HepG2 (cell line): Measurements from ENCODE around the gene TEKT3. TPM values are rescaled to one million over a fixed set of nuclear protein-coding genes. Genes with fewer than 3 reads are reported as not detected.

Source experiments
- ATAC-seq: fragments of 200-7000 bp; cut with Tn5 transposase; 3 replicates; pipeline ENCODE4 v1.9.1; 2020; ENCODE audit warnings: mild to moderate bottlenecking, moderate library complexity
- BruUV-seq: library from RNA; stranded (reverse); fragments of 400-500 nt; replicated peaks from 2 replicates; lab custom pipeline; 2021; lab: Mats Ljungman, UMichigan
- CTCF ChIA-PET: fragments of 300-600 bp; formaldehyde crosslinking; extraction: SDS; loops from one replicate; lab custom pipeline; 2021; ENCODE audit warnings: low total read pairs, inconsistent platforms, low intra/inter-chr PET ratio; lab: Yijun Ruan, JAX
- POLR2A ChIA-PET: fragments of 350-600 bp; sonication (Branson Sonifier 250); formaldehyde crosslinking; loops from one replicate; lab custom pipeline; 2020; ENCODE audit warnings: antibody characterized with exemption, inconsistent platforms; lab: Yijun Ruan, JAX
- DNase-seq: peaks from one replicate; pipeline ENCODE4 v3.0.0-alpha.2; 2015; ENCODE audit warnings: low spot score
- FAIRE-seq: peaks from 3 replicates; lab custom pipeline; 2011; peaks lifted over from hg19 to GRCh38; lab: Jason Lieb, UNC
- H2AFZ ChIP-seq: one replicate; pipeline ENCODE4 v1.6.1; 2011; ENCODE audit warnings: low read length, inconsistent platforms
- H3K27ac ChIP-seq: fragments of 300-600 bp; 3 replicates; pipeline ENCODE4 v1.8.0; 2011; ENCODE audit warnings: mixed run types, mild to moderate bottlenecking, mixed read lengths, low read length, inconsistent platforms; ENCODE audit not compliant: insufficient read depth; ENCODE audit errors: extremely low read length
- H3K27me3 ChIP-seq, 2 experiments: fragments of 200-600 bp in 1 of 2; 2 replicates in 1 of 2; 3 replicates in 1 of 2; pipeline versions ENCODE4 v1.6.0 to v1.8.0; 2011; ENCODE audit warnings: low read length in 2 of 2, mild to moderate bottlenecking in 2 of 2, moderate library complexity in 2 of 2, inconsistent platforms in 1 of 2; ENCODE audit not compliant: insufficient read depth in 2 of 2, control insufficient read depth in 1 of 2
- H3K36me3 ChIP-seq, 2 experiments: fragments of 200-600 bp in 1 of 2; replicated peaks in 1 of 2; 2 replicates in 1 of 2; 3 replicates in 1 of 2; pipeline versions ENCODE4 v1.5.1 to v1.8.0; 2011; ENCODE audit warnings: low read length in 2 of 2, inconsistent platforms in 1 of 2; ENCODE audit not compliant: insufficient read depth in 2 of 2, control insufficient read depth in 1 of 2
- H3K4me1 ChIP-seq: 2 replicates; pipeline ENCODE4 v1.5.1; 2012; ENCODE audit warnings: low read length, inconsistent platforms; ENCODE audit not compliant: insufficient read depth
- H3K4me2 ChIP-seq: 2 replicates; pipeline ENCODE4 v1.6.0; 2011; ENCODE audit warnings: low read depth, low read length, inconsistent platforms
- H3K4me3 ChIP-seq, 3 experiments: fragments of 200-600 bp in 1 of 3; sonication (generic), shearing (Covaris generic) in 1 of 3; replicated peaks in 1 of 3; 2 replicates each; pipeline ENCODE4 v1.5.1; 2011 to 2016; ENCODE audit warnings: low read length in 3 of 3, inconsistent platforms in 2 of 3, low read depth in 2 of 3, mild to moderate bottlenecking in 2 of 3, control low read depth in 1 of 3, mixed read lengths in 1 of 3; ENCODE audit not compliant: insufficient read depth in 1 of 3
- H3K79me2 ChIP-seq: one replicate; pipeline ENCODE4 v1.6.1; 2011; ENCODE audit warnings: low read length, inconsistent platforms; ENCODE audit not compliant: insufficient read depth
- H3K9ac ChIP-seq: 2 replicates; pipeline ENCODE4 v1.6.0; 2011; ENCODE audit warnings: mild to moderate bottlenecking, low read depth, low read length, inconsistent platforms; ENCODE audit not compliant: insufficient read depth
- H3K9me3 ChIP-seq: 2 replicates; pipeline ENCODE4 v1.5.1; 2012; ENCODE audit warnings: mild to moderate bottlenecking, low read length
- H4K20me1 ChIP-seq: 2 replicates; pipeline ENCODE4 v1.6.0; 2011; ENCODE audit warnings: inconsistent platforms, mild to moderate bottlenecking, low read length, moderate library complexity; ENCODE audit not compliant: insufficient read depth
- DNMT3B ChIP-seq: conservative IDR thresholded peaks from 2 replicates; pipeline ENCODE4 v1.6.1; 2016; ENCODE audit warnings: missing biosample characterization, control low read depth
- EED ChIP-seq: sonication (generic); formaldehyde crosslinking; IDR thresholded peaks from 2 replicates; pipeline ENCODE4 v1.5.0; 2020; ENCODE audit warnings: mild to moderate bottlenecking, missing genetic modification reagents
- ETS1 ChIP-seq: sonication (generic); formaldehyde crosslinking; IDR thresholded peaks from 2 replicates; pipeline ENCODE4 v1.4.0; 2020; ENCODE audit warnings: missing genetic modification reagents
- HNF4G ChIP-seq, 2 experiments: sonication (generic) in 1 of 2; formaldehyde crosslinking in 1 of 2; IDR thresholded peaks; 2 replicates each; pipeline versions ENCODE4 v1.4.0 to v1.6.1; 2011 to 2020; ENCODE audit warnings: borderline replicate concordance in 2 of 2, low read depth in 2 of 2, mild to moderate bottlenecking in 2 of 2, low read length in 1 of 2, missing genetic modification reagents in 1 of 2, moderate library complexity in 1 of 2
- MIER2 ChIP-seq: IDR thresholded peaks from 2 replicates; pipeline ENCODE4 v1.6.1; 2016; ENCODE audit warnings: missing biosample characterization, missing genetic modification reagents
- SNRNP70 ChIP-seq: fragments of 200-400 bp; formaldehyde crosslinking; IDR thresholded peaks from 2 replicates; pipeline ENCODE4 v1.6.1; 2017; ENCODE audit warnings: mild to moderate bottlenecking, low read depth, low read length, moderate library complexity
- TBL1XR1 ChIP-seq: fragments of 150-350 bp; IDR thresholded peaks from 2 replicates; pipeline ENCODE4 v1.6.1; 2014; ENCODE audit warnings: borderline replicate concordance, low read length; ENCODE audit not compliant: partially characterized antibody
- ZNF558 ChIP-seq: sonication (generic); formaldehyde crosslinking; IDR thresholded peaks from 2 replicates; pipeline ENCODE4 v1.9.0; 2022; ENCODE audit warnings: mild to moderate bottlenecking, missing genetic modification reagents, borderline replicate concordance
- ZNF580 ChIP-seq: IDR thresholded peaks from 2 replicates; pipeline ENCODE4 v1.6.1; 2016; ENCODE audit warnings: low read depth, borderline replicate concordance
- ZNF639 ChIP-seq: conservative IDR thresholded peaks from 2 replicates; pipeline ENCODE4 v1.6.1; 2018; ENCODE audit warnings: missing genetic modification reagents
- WGBS: methylation state at CpG from one replicate; pipeline ENCODE4 v1.1.6; 2017; ENCODE audit warnings: low lambda C conversion rate; 5-methylcytosine and 5-hydroxymethylcytosine counted together
- in situ Hi-C: cut with HindIII; loops from 2 replicates; pipeline ENCODE4 v1.10.0; 2017; ENCODE audit warnings: low pct_unique_long_range_greater_than_20kb; ENCODE audit not compliant: extremely low pct_ligation_motif_present
- intact Hi-C: fragments of 100-400 bp; cut with micrococcal nuclease; formaldehyde crosslinking; loops from one replicate; pipeline ENCODE4 v1.10.0; 2022; ENCODE audit not compliant: unreplicated experiment
- polyA plus RNA-seq, 8 experiments: library from polyadenylated mRNA; depleted of rRNA in 3 of 8; stranded (reverse) in 7 of 8; unstranded in 1 of 8; fragments of >200 nt; fragmentation: Illumina TruSeq in 4 of 8; extraction: Trizol in 4 of 8; gene quantifications; 2 replicates each; pipeline versions ENCODE4 v1.2.1 to v1.2.3, GENCODE V29; 2011 to 2016; ENCODE audit warnings: low read depth in 4 of 8, missing spikeins in 1 of 8, mixed read lengths in 1 of 8; ENCODE audit not compliant: insufficient read depth in 1 of 8
- total RNA-seq, 5 experiments: library from RNA; depleted of rRNA; stranded (reverse); fragments of >200 nt; fragmentation: Illumina TruSeq; extraction: Trizol; gene quantifications; 2 replicates each; pipeline ENCODE4 v1.2.3, GENCODE V29; 2016; ENCODE audit warnings: low read depth in 1 of 5
- TF ChIP-seq, protein P1 (sequence below), 2 experiments: fragments of 450-650 bp in 1 of 2; sonication (generic) in 1 of 2; formaldehyde crosslinking; IDR thresholded peaks; 2 replicates each; pipeline versions ENCODE4 v1.5.0 to v1.8.0; 2020 to 2022; ENCODE audit warnings: mild to moderate bottlenecking in 1 of 2, missing genetic modification reagents in 1 of 2
- TF ChIP-seq, protein P2 (sequence below): sonication (generic); formaldehyde crosslinking; IDR thresholded peaks from 2 replicates; pipeline ENCODE4 v1.5.1; 2020; ENCODE audit warnings: missing genetic modification reagents, mild to moderate bottlenecking, borderline replicate concordance

Gene TEKT3
- total and polyA plus RNA-seq, 2 of the 13 experiments (the other 11 are each of a cell fraction or from before 2014, with no cell fraction given), result 0.58 to 0.82 TPM

DNA sequence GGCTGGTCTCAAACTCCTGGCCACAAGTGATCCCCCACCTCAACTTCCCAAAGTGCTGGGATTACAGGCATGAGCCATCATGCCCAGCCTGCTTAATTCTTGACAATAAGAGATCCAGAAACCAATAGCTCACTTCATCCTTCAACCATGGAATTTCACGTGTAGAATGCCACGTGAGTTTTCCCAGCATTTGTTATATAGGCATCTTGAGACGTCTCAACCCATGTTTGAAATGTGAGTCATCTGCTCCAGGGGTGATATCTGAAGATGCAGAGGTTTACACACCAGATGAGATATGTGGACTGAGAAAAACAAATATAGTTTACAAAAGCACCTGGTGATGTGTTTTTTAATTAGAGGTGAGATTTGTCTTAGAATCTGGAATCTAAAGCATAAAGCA lies 7.1 kb downstream of the TEKT3 start:
- Histone ChIP-seq H4K20me1 (no peaks in the 10 kb centered on the region), H3K36me3 (no peaks in the 10 kb centered on the region), H3K4me1 (no peaks in the 10 kb centered on the region), H3K4me3 (no peak overlapping the region), H3K9ac (no peak overlapping the region), H2AFZ (no peak overlapping the region), H3K27ac (no peak overlapping the region), H3K27me3 (peaks cover 0 to 1% of the 10 kb centered on the region in 2 experiments; a peak in 1 of 5 replicates), H3K9me3 (no peaks in the 10 kb centered on the region), H3K79me2 (no peaks in the 10 kb centered on the region), H3K4me2 (no peak overlapping the region)
- TF ChIP-seq EED (CRISPR knock-in tag) (no peak), MIER2 (CRISPR knock-in tag) (no peak), ETS1 (CRISPR knock-in tag) (no peak)
- ATAC-seq, result no peak
- no peak for DNase-seq
- ChIA-PET POLR2A (no interaction called here), CTCF (no interaction called here)
- in situ Hi-C loops (no loop called here), intact Hi-C loops (no loop called here)
- BruUV-seq, result no TSS peak
- 10% methylated on average over 3 of the region's 3 CpGs for WGBS
- no peak for FAIRE-seq

- in situ Hi-C loops, result no loop called here
- FAIRE-seq (no peak), DNase-seq (no peak), ATAC-seq (no peak)
- Histone ChIP-seq H2AFZ (no peak overlapping the region), H3K27me3 (peaks cover 0 to 1% of the 10 kb centered on the region in 2 experiments; a peak in 1 of 5 replicates), H3K27ac (no peak overlapping the region), H3K36me3 (no peaks in the 10 kb centered on the region), H3K79me2 (no peaks in the 10 kb centered on the region), H3K9ac (no peak overlapping the region), H3K4me2 (no peak overlapping the region), H3K9me3 (no peaks in the 10 kb centered on the region), H4K20me1 (no peaks in the 10 kb centered on the region), H3K4me1 (no peaks in the 10 kb centered on the region), H3K4me3 (no peak overlapping the region)
- intact Hi-C loops, result no loop called here
- no TSS peak for BruUV-seq
- POLR2A ChIA-PET, result no interaction called here
- CTCF ChIA-PET, result no interaction called here
- WGBS, result 30% methylated on average over 6 of the region's 6 CpGs
- TF ChIP-seq SNRNP70, result no peak
- TF ChIP-seq ZNF639 (CRISPR knock-in tag), result no peak
- no peak for TF ChIP-seq DNMT3B (CRISPR knock-in tag)
- no peak for TF ChIP-seq EED (CRISPR knock-in tag)
- no peak for TF ChIP-seq ZNF580 (CRISPR knock-in tag)
- TF ChIP-seq, protein P1, sequence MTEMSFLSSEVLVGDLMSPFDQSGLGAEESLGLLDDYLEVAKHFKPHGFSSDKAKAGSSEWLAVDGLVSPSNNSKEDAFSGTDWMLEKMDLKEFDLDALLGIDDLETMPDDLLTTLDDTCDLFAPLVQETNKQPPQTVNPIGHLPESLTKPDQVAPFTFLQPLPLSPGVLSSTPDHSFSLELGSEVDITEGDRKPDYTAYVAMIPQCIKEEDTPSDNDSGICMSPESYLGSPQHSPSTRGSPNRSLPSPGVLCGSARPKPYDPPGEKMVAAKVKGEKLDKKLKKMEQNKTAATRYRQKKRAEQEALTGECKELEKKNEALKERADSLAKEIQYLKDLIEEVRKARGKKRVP (CRISPR knock-in tag; IDR thresholded peaks at IDR 0.05), result no peak
- TF ChIP-seq ZNF558 (CRISPR knock-in tag), result no peak
- TF ChIP-seq TBL1XR1, result no peak
- TF ChIP-seq HNF4G (IDR thresholded peaks at IDR 0.05; ENCODE audit: borderline replicate concordance, low read depth, low read length), result no peak
- TF ChIP-seq HNF4G (CRISPR knock-in tag; IDR thresholded peaks at IDR 0.05; ENCODE audit: borderline replicate concordance, low read depth), result no peak
- TF ChIP-seq, protein P2, sequence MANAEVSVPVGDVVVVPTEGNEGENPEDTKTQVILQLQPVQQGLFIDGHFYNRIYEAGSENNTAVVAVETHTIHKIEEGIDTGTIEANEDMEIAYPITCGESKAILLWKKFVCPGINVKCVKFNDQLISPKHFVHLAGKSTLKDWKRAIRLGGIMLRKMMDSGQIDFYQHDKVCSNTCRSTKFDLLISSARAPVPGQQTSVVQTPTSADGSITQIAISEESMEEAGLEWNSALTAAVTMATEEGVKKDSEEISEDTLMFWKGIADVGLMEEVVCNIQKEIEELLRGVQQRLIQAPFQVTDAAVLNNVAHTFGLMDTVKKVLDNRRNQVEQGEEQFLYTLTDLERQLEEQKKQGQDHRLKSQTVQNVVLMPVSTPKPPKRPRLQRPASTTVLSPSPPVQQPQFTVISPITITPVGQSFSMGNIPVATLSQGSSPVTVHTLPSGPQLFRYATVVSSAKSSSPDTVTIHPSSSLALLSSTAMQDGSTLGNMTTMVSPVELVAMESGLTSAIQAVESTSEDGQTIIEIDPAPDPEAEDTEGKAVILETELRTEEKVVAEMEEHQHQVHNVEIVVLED (CRISPR knock-in tag), result no peak
These were observed 9.1 kb downstream of the TEKT3 start for GRCh38 chr17:15332338-15332737.
